SK-N-MC (cell line): ENCODE data around the gene PLEKHO2.

Experiments used
- EZH2 ChIP-seq: fragments of 200-600 bp; sonication (generic); IDR thresholded peaks from one replicate; pipeline ENCODE4 v1.6.1; 2017; ENCODE audit warnings: antibody characterized with exemption
- POLR2AphosphoS5 ChIP-seq: IDR thresholded peaks from 2 replicates; pipeline ENCODE4 v1.6.1; 2012; ENCODE audit warnings: mild to moderate bottlenecking, low read depth, low read length, borderline replicate concordance

- no peak for TF ChIP-seq EZH2
- no peak for TF ChIP-seq POLR2AphosphoS5
Observed at GRCh38 chr15:64869501-64869900, 27.8 kb downstream of the PLEKHO2 start.
